Esophagus (tissue), 2 donors: ENCODE results near the gene ITPRIP. TPM values are rescaled to one million over a fixed set of nuclear protein-coding genes. Genes with fewer than 3 reads are reported as not detected.

Experiments used
- H3K27ac ChIP-seq, 2 donors: one replicate each; pipeline ENCODE4 v1.5.1; 2013; ENCODE audit warnings: low read depth in 2 of 2, mild to moderate bottlenecking in 2 of 2, inconsistent platforms in 1 of 2, low read length in 1 of 2, moderate library complexity in 1 of 2
- H3K27me3 ChIP-seq, 2 donors: one replicate each; pipeline ENCODE4 v1.6.1; 2013; ENCODE audit warnings: low read length in 2 of 2, control low read depth in 1 of 2, mild to moderate bottlenecking in 1 of 2; ENCODE audit not compliant: insufficient read depth in 2 of 2, control insufficient read depth in 1 of 2
- H3K36me3 ChIP-seq, 2 donors: one replicate each; pipeline ENCODE4 v1.6.1; 2013; ENCODE audit warnings: low read length in 1 of 2; ENCODE audit not compliant: control insufficient read depth in 2 of 2, insufficient read depth in 2 of 2
- H3K4me1 ChIP-seq, 2 donors: one replicate each; pipeline ENCODE4 v1.6.1; 2013; ENCODE audit warnings: low read length in 1 of 2; ENCODE audit not compliant: control insufficient read depth in 2 of 2, insufficient read depth in 2 of 2
- H3K4me3 ChIP-seq, 2 donors: one replicate each; pipeline ENCODE4 v1.5.1; 2013; ENCODE audit warnings: low read length in 2 of 2, mild to moderate bottlenecking in 2 of 2, low read depth in 1 of 2, moderate library complexity in 1 of 2
- H3K9me3 ChIP-seq, 2 donors: one replicate each; pipeline ENCODE4 v1.6.1; 2013; ENCODE audit warnings: mild to moderate bottlenecking in 2 of 2, low read depth in 1 of 2, low read length in 1 of 2, moderate library complexity in 1 of 2; ENCODE audit not compliant: control insufficient read depth in 2 of 2, insufficient read depth in 1 of 2
- WGBS, 2 donors: extraction: QIAGEN DNeasy Blood & Tissue Kit; methylation state at CpG; one replicate each; pipeline ENCODE4 v1.1.7; 2013; 5-methylcytosine and 5-hydroxymethylcytosine counted together
- polyA plus RNA-seq, 2 donors: library from polyadenylated mRNA; stranded (reverse); fragments of 200-250 nt; gene quantifications; one replicate each; pipeline ENCODE4 v1.2.3, GENCODE V29; 2013
- donor health status: healthy with polysubstance abuse.
- donor health status: Bipolar disorder and iron deficiency.

ITPRIP gene
- polyA plus RNA-seq, 2 donors: 34.0 to 34.5 TPM

DNA sequence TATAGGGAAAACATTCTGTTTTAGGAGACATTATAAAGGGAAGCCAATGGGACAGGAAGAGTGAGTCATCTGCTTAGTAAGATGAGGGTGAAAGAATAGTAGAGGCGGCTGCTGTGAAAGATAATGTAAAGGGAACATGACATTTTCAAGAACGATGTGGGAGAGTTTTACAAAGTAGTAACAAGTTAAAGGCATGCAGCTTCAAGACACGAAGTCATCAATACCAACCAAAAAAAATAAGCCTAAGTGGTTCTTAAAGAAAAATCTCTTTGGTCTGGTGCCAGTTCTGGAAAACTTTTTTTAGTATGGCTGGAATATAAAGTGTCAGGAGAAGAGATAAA is 77.5 kb downstream of the ITPRIP start:
- H3K4me1 ChIP-seq: peaks cover 0 to 3% of the 10 kb centered on the region in 2 donors
- peak overlapping the region in 1 of 2 donors; percentile 64 for H3K27ac ChIP-seq
- peaks cover 3 to 12% of the 10 kb centered on the region in 2 donors for H3K36me3 ChIP-seq
- WGBS, 2 donors: 16 to 30% methylated on average over 3 of the region's 3 CpGs
- no peaks in the 10 kb centered on the region for H3K27me3 ChIP-seq
- no peaks in the 10 kb centered on the region for H3K9me3 ChIP-seq
- no peak overlapping the region for H3K4me3 ChIP-seq

- Histone ChIP-seq H3K4me3 (no peak overlapping the region), H3K27me3 (no peaks in the 10 kb centered on the region), H3K36me3 (peaks cover 3 to 12% of the 10 kb centered on the region in 2 donors), H3K27ac (peak overlapping the region; percentile 64 to 84), H3K4me1 (peaks cover 0 to 3% of the 10 kb centered on the region in 2 donors), H3K9me3 (no peaks in the 10 kb centered on the region)
- 50 to 57% methylated on average over 6 of the region's 6 CpGs for WGBS, 2 donors
Observed at GRCh38 chr10:104259999-104260774, 78.1 kb downstream of the ITPRIP start.

Other genes with a start within 250 kb of the ITPRIP start
- gene SFR1, start 216.3 kb downstream of the ITPRIP start, polyA plus RNA-seq: 1 to 10 TPM; 3.8 to 6.3 TPM
- under 1 TPM; 0.04 to 0.16 TPM for gene CFAP43, start 106.1 kb downstream of the ITPRIP start, polyA plus RNA-seq
- gene GSTO1, start 83.6 kb downstream of the ITPRIP start, polyA plus RNA-seq: 10 to 100 TPM; 57.4 to 63.1 TPM
- gene GSTO2, start 69.3 kb downstream of the ITPRIP start, polyA plus RNA-seq: 10 to 100 TPM; 19.9 to 20.3 TPM
- under 1 TPM; 0.11 to 0.14 TPM for gene CFAP58, start 15.4 kb upstream of the ITPRIP start, polyA plus RNA-seq